K562 (cell line): ENCODE measurements around the gene RELL2. TPM values are rescaled to one million over a fixed set of nuclear protein-coding genes. Genes with fewer than 3 reads are reported as not detected.

ENCODE experiments used
- ATAC-seq: fragments of 200-7000 bp; cut with Tn5 transposase; 3 replicates; pipeline ENCODE4 v1.9.1; 2020; ENCODE audit warnings: moderate library complexity
- BruUV-seq: library from RNA; stranded (reverse); fragments of 400-500 nt; replicated peaks from 2 replicates; lab custom pipeline; 2021; lab: Mats Ljungman, UMichigan
- CTCF ChIA-PET: fragments of 300-600 bp; formaldehyde crosslinking; extraction: SDS; loops from one replicate; lab custom pipeline; 2021; ENCODE audit warnings: low intra/inter-chr PET ratio; lab: Yijun Ruan, JAX
- POLR2A ChIA-PET: fragments of 300-600, 350-650 bp; sonication (Branson Sonifier 250); formaldehyde crosslinking; extraction: SDS; loops from one replicate; lab custom pipeline; 2021; ENCODE audit warnings: antibody characterized with exemption, inconsistent platforms; lab: Yijun Ruan, JAX
- DNase-seq, 4 experiments: peaks; one replicate each; pipeline versions ENCODE4 v3.0.0 to v3.0.0-alpha.2; 2011 to 2018; ENCODE audit warnings: low spot score in 3 of 4, mixed read lengths in 3 of 4; ENCODE audit errors: extremely low read depth in 1 of 4
- FAIRE-seq: peaks from 2 replicates; lab custom pipeline; 2011; peaks lifted over from hg19 to GRCh38; lab: Jason Lieb, UNC
- H2AFZ ChIP-seq: 2 replicates; pipeline ENCODE4 v1.6.0; 2011; ENCODE audit warnings: low read depth, low read length, control low read depth, inconsistent platforms
- H3K27ac ChIP-seq: fragments of 200-600 bp; 3 replicates; pipeline ENCODE4 v1.8.0; 2011; ENCODE audit warnings: low read depth, mild to moderate bottlenecking, control low read depth, inconsistent platforms, low read length, moderate library complexity, mixed read lengths; ENCODE audit errors: extremely low read depth
- H3K27me3 ChIP-seq, 2 experiments: fragments of 300-600 bp in 1 of 2; 2 replicates in 1 of 2; 3 replicates in 1 of 2; pipeline versions ENCODE4 v1.6.0 to v1.8.0; 2011; ENCODE audit warnings: inconsistent platforms in 2 of 2, low read length in 2 of 2, mild to moderate bottlenecking in 1 of 2, mixed read lengths in 1 of 2, moderate library complexity in 1 of 2; ENCODE audit not compliant: control insufficient read depth in 2 of 2, insufficient read depth in 2 of 2
- H3K36me3 ChIP-seq: fragments of 300-600 bp; 3 replicates; pipeline ENCODE4 v1.8.0; 2011; ENCODE audit warnings: mild to moderate bottlenecking, low read length, inconsistent platforms; ENCODE audit not compliant: control insufficient read depth, insufficient read depth
- H3K4me1 ChIP-seq, 2 experiments: fragments of 200-600 bp in 1 of 2; replicated peaks in 1 of 2; 2 replicates in 1 of 2; 3 replicates in 1 of 2; pipeline versions ENCODE4 v1.5.1 to v1.8.0; 2011; ENCODE audit warnings: inconsistent platforms in 2 of 2, low read length in 2 of 2, mild to moderate bottlenecking in 1 of 2, mixed read lengths in 1 of 2, moderate library complexity in 1 of 2; ENCODE audit not compliant: control insufficient read depth in 2 of 2, insufficient read depth in 2 of 2
- H3K4me2 ChIP-seq: 2 replicates; pipeline ENCODE4 v1.6.1; 2011; ENCODE audit warnings: low read length, control low read depth, inconsistent platforms, mixed read lengths; ENCODE audit not compliant: insufficient read depth
- H3K4me3 ChIP-seq: fragments of 200-600 bp; sonication (generic), shearing (Covaris generic); 2 replicates; pipeline ENCODE4 v1.5.1; 2016; ENCODE audit warnings: control low read depth, inconsistent platforms
- H3K79me2 ChIP-seq: fragments of 200-600 bp; 3 replicates; pipeline ENCODE4 v1.8.0; 2011; ENCODE audit warnings: low read length, inconsistent platforms; ENCODE audit not compliant: control insufficient read depth, insufficient read depth
- H3K9ac ChIP-seq, 2 experiments: 2 replicates each; pipeline versions ENCODE4 v1.6.0 to v1.6.1; 2011; ENCODE audit warnings: low read depth in 2 of 2, low read length in 2 of 2, control low read depth in 1 of 2, inconsistent platforms in 1 of 2, mild to moderate bottlenecking in 1 of 2, mixed read lengths in 1 of 2; ENCODE audit not compliant: insufficient read depth in 1 of 2
- H3K9me1 ChIP-seq: one replicate; pipeline ENCODE4 v1.6.0; 2011; ENCODE audit warnings: inconsistent platforms, mild to moderate bottlenecking, low read length, moderate library complexity; ENCODE audit not compliant: control insufficient read depth, insufficient read depth
- H3K9me3 ChIP-seq: replicated peaks from 2 replicates; pipeline ENCODE4 v1.5.1; 2011; ENCODE audit warnings: low read depth, low read length, inconsistent platforms; ENCODE audit not compliant: control insufficient read depth, insufficient read depth
- H4K20me1 ChIP-seq: replicated peaks from 2 replicates; pipeline ENCODE4 v1.6.1; 2011; ENCODE audit warnings: low read length, inconsistent platforms, mixed read lengths; ENCODE audit not compliant: control insufficient read depth, insufficient read depth
- HNRNPL ChIP-seq: fragments of 200-400 bp; formaldehyde crosslinking; IDR thresholded peaks from 2 replicates; pipeline ENCODE4 v1.6.1; 2017; ENCODE audit warnings: low read depth, mild to moderate bottlenecking, low read length
- RBM25 ChIP-seq: fragments of 200-400 bp; formaldehyde crosslinking; IDR thresholded peaks from 2 replicates; pipeline ENCODE4 v1.6.1; 2018; ENCODE audit warnings: low read length, low read depth, moderate library complexity; ENCODE audit not compliant: severe bottlenecking
- SIN3A ChIP-seq, 2 experiments: fragments of 150-350 bp in 1 of 2; IDR thresholded peaks; 2 replicates each; pipeline ENCODE4 v1.6.1; 2011 to 2016; ENCODE audit warnings: borderline replicate concordance in 2 of 2, low read depth in 2 of 2, low read length in 2 of 2, mild to moderate bottlenecking in 2 of 2, moderate library complexity in 2 of 2; ENCODE audit not compliant: control insufficient read depth in 1 of 2
- ZEB2 ChIP-seq: fragments of 450-650 bp; IDR thresholded peaks from 2 replicates; pipeline ENCODE4 v1.6.1; 2016
- ZNF146 ChIP-seq: IDR thresholded peaks from one replicate; pipeline ENCODE4 v1.6.1; 2018; ENCODE audit warnings: missing compliant biosample characterization; ENCODE audit not compliant: unreplicated experiment
- ZZZ3 ChIP-seq: fragments of 450-650 bp; IDR thresholded peaks from 2 replicates; pipeline ENCODE4 v1.6.1; 2016; ENCODE audit warnings: antibody characterized with exemption, mild to moderate bottlenecking, moderate library complexity
- WGBS: fragments of 100-300 bp; shearing (Covaris generic); methylation state at CpG from one replicate; pipeline ENCODE4 v1.1.6; 2016; ENCODE audit warnings: low coverage, mixed read lengths; ENCODE audit not compliant: insufficient coverage; ENCODE audit errors: missing lambda C conversion rate; 5-methylcytosine and 5-hydroxymethylcytosine counted together
- in situ Hi-C: fragments of 300-500 bp; cut with MboI; formaldehyde crosslinking; loops from 4 replicates; pipeline ENCODE4 v1.15.0; 2018; ENCODE audit warnings: inconsistent platforms, mixed read lengths
- intact Hi-C: fragments of 100-400 bp; cut with micrococcal nuclease; formaldehyde crosslinking; loops from 2 replicates; pipeline ENCODE4 v1.14.2; 2022
- polyA plus RNA-seq, 8 experiments: library from polyadenylated mRNA; depleted of rRNA in 4 of 8; stranded (reverse) in 5 of 8; unstranded in 3 of 8; fragments of >200 nt; fragmentation: Nextera tagmentation in 2 of 8; fragmentation: Illumina TruSeq in 1 of 8; extraction: Ambion mirVana in 2 of 8; extraction: Trizol in 1 of 8; gene quantifications; 2 replicates each; pipeline versions ENCODE4 v1.2.1 to v1.2.3, GENCODE V29; 2011 to 2014; ENCODE audit warnings: inconsistent platforms in 1 of 8, missing spikeins in 1 of 8
- total RNA-seq, 7 experiments: library from RNA; depleted of rRNA in 6 of 7; stranded (reverse); fragments of >200 nt in 6 of 7; fragmentation: Illumina TruSeq in 2 of 7; extraction: Trizol in 2 of 7; gene quantifications; 2 replicates each; pipeline versions ENCODE4 v1.2.1 to v1.2.3, GENCODE V29; 2011 to 2021; ENCODE audit warnings: low replicate concordance in 1 of 7
- TF ChIP-seq, protein P1 (sequence below): sonication (generic); formaldehyde crosslinking; IDR thresholded peaks from 2 replicates; pipeline ENCODE4 v1.8.0; 2022; ENCODE audit warnings: missing genetic modification reagents, mild to moderate bottlenecking, moderate library complexity, borderline replicate concordance
- TF ChIP-seq, protein P2 (sequence below), 2 experiments: fragments of 450-650 bp; formaldehyde crosslinking in 1 of 2; IDR thresholded peaks; 2 replicates each; pipeline versions ENCODE4 v1.4.0 to v1.6.1; 2014 to 2020; ENCODE audit warnings: mild to moderate bottlenecking in 2 of 2, borderline replicate concordance in 1 of 2, low read depth in 1 of 2
- TF ChIP-seq, protein P3 (sequence below): fragments of 450-650 bp; IDR thresholded peaks from 2 replicates; pipeline ENCODE4 v1.6.1; 2014; ENCODE audit warnings: low read depth, mild to moderate bottlenecking, moderate library complexity, borderline replicate concordance

The RELL2 gene
- total and polyA plus RNA-seq, 9 of the 15 experiments (the other 6 are each of a cell fraction or from before 2014, with no cell fraction given) = 0.06 to 36.0 (median 14.3) TPM

DNA sequence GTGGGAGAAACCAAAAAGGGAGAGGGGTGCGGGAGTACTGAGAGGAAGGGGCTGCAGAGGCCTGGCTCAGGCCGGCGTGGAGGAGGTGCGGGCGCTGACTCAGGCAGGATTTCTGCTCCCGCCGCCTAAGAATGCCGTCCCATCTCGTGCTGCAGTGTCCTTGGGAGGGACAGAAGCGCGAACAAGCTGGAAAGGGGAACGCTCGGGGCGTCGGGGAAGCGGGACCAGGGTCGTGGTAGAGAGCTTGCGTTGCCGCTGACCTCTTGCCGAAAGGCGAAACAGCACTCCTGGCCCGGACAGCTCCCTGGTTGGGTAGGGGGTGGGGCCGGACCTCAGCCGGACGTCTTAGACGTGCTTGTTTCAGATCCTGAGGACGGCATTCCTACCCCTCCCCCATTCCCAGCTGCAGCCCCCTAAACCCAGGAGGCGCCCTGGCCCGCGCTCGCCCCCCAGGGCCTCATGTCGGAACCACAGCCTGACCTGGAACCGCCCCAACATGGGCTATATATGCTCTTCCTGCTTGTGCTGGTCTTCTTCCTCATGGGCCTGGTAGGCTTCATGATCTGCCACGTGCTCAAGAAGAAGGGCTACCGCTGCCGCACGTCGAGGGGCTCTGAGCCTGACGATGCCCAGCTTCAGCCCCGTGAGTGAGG is 1.1 kb downstream of the RELL2 start:
- peak overlapping the region; percentile 100 for H3K4me2 ChIP-seq
- H3K36me3 ChIP-seq = peaks cover 56% of the 10 kb centered on the region
- peak overlapping the region; percentile 88 to 95 for H3K9ac ChIP-seq
- H3K27me3 ChIP-seq = no peaks in the 10 kb centered on the region
- intact Hi-C loops = loop anchor here (5.0 kb wide), 1 partner anchor 46 kb away; no protein-coding TSS in a partner anchor
- FAIRE-seq (peak; percentile 70), DNase-seq (peak; percentile 76 to 85 (median 81)), ATAC-seq (peak; percentile 52)
- peak overlapping the region; percentile 89 for H2AFZ ChIP-seq
- H3K9me3 ChIP-seq = no peaks in the 10 kb centered on the region
- CTCF ChIA-PET = interaction anchor here (0.6 kb wide), 1 partner anchor 315 kb away, joined by 3 read pairs; no protein-coding TSS in a partner anchor
- peak overlapping the region; percentile 84 for H3K27ac ChIP-seq
- TSS peak; percentile 47 for BruUV-seq
- peaks cover 59% of the 10 kb centered on the region for H3K79me2 ChIP-seq
- peaks cover 12% of the 10 kb centered on the region; the same call in 1 of the 2 replicates for H4K20me1 ChIP-seq
- H3K4me3 ChIP-seq = peak overlapping the region; percentile 91
- in situ Hi-C loops = loop anchor here (5.0 kb wide), 1 partner anchor 46 kb away; no protein-coding TSS in a partner anchor
- under 1% methylated on average over 39 of the region's 40 CpGs for WGBS
- H3K4me1 ChIP-seq = peaks cover 45 to 52% of the 10 kb centered on the region in 2 experiments
- peaks cover 5% of the 10 kb centered on the region for H3K9me1 ChIP-seq
- POLR2A ChIA-PET = interaction anchor here (0.5 to 2.2 kb wide), 9 partner anchors 9 to 372 kb away, joined by 3 to 13 read pairs (median 4); partner anchors contain the start of genes DIAPH1 and FCHSD1
- TF ChIP-seq ZEB2 (no peak), SIN3A (IDR thresholded peaks at IDR 0.05; ENCODE audit: borderline replicate concordance in 2 of 2, control insufficient read depth in 1 of 2, low read depth in 2 of 2, low read length in 2 of 2) (peak; percentile 81 to 99; a peak in 3 of 4 replicates), HNRNPL (no peak), RBM25 (no peak), ZNF146 (no peak), ZZZ3 (no peak)
- TF ChIP-seq, protein P1, sequence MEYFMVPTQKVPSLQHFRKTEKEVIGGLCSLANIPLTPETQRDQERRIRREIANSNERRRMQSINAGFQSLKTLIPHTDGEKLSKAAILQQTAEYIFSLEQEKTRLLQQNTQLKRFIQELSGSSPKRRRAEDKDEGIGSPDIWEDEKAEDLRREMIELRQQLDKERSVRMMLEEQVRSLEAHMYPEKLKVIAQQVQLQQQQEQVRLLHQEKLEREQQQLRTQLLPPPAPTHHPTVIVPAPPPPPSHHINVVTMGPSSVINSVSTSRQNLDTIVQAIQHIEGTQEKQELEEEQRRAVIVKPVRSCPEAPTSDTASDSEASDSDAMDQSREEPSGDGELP = peak; percentile 90
- TF ChIP-seq, protein P2, sequence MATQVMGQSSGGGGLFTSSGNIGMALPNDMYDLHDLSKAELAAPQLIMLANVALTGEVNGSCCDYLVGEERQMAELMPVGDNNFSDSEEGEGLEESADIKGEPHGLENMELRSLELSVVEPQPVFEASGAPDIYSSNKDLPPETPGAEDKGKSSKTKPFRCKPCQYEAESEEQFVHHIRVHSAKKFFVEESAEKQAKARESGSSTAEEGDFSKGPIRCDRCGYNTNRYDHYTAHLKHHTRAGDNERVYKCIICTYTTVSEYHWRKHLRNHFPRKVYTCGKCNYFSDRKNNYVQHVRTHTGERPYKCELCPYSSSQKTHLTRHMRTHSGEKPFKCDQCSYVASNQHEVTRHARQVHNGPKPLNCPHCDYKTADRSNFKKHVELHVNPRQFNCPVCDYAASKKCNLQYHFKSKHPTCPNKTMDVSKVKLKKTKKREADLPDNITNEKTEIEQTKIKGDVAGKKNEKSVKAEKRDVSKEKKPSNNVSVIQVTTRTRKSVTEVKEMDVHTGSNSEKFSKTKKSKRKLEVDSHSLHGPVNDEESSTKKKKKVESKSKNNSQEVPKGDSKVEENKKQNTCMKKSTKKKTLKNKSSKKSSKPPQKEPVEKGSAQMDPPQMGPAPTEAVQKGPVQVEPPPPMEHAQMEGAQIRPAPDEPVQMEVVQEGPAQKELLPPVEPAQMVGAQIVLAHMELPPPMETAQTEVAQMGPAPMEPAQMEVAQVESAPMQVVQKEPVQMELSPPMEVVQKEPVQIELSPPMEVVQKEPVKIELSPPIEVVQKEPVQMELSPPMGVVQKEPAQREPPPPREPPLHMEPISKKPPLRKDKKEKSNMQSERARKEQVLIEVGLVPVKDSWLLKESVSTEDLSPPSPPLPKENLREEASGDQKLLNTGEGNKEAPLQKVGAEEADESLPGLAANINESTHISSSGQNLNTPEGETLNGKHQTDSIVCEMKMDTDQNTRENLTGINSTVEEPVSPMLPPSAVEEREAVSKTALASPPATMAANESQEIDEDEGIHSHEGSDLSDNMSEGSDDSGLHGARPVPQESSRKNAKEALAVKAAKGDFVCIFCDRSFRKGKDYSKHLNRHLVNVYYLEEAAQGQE (IDR thresholded peaks at IDR 0.05; ENCODE audit: borderline replicate concordance) = peak; percentile 98
- TF ChIP-seq, protein P2 (CRISPR knock-in tag; IDR thresholded peaks at IDR 0.05; ENCODE audit: low read depth) = peak; percentile 97
- TF ChIP-seq, protein P3, sequence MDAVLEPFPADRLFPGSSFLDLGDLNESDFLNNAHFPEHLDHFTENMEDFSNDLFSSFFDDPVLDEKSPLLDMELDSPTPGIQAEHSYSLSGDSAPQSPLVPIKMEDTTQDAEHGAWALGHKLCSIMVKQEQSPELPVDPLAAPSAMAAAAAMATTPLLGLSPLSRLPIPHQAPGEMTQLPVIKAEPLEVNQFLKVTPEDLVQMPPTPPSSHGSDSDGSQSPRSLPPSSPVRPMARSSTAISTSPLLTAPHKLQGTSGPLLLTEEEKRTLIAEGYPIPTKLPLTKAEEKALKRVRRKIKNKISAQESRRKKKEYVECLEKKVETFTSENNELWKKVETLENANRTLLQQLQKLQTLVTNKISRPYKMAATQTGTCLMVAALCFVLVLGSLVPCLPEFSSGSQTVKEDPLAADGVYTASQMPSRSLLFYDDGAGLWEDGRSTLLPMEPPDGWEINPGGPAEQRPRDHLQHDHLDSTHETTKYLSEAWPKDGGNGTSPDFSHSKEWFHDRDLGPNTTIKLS = peak; percentile 14; the same call in 1 of the 2 replicates
